ENCODE results near the gene SLC22A13.
"Not testable (repeated sequence)": the region's sequence is repeated elsewhere in the genome, so short reads cannot be mapped to it uniquely, and the experiment has no call there.

SLC22A13 gene

DNA sequence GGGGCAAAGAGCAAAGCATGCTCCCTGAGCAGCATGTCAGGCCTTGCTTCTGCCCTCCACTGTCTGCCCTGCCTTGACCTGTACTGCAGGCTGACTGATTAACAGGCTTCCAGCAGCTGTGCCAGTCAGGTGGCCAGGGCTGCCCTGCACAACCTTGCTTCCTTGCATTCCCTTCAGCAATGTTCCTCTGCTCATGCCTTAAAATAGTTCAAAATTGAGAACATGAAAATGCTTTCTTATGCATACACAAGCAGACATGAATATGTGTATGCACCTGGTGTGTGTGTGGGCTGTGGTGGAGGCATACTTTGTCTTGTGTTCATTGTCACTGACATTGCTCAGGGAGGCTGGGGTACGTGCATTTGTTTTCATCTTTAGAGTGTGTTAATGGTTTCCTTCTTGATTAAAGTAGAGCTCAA, 1.2 kb upstream of the SLC22A13 start:
- DNase-seq (ENCODE audit: low spot score) = no peak

DNA sequence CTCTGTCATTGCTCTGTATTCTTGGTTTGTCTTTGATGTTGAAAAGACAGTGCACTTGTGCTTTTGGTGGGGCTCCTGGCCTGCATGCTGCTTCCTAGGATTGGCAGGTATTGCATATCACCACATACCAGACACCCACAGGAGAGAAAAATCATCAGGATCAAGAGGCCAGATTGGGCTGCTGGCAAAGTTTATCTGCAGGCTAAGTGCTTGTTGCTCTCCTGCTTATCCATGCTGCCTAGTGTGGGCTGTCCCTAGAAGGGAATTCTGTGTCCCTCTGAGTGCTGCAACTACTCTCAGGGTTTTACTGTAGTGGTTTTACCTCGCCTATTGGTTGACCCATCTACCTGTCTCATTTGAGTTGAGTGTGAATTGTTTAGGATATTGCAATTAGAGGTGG, 833 bp upstream of the SLC22A13 start:
- DNase-seq (ENCODE audit: low spot score) = no peak

DNA sequence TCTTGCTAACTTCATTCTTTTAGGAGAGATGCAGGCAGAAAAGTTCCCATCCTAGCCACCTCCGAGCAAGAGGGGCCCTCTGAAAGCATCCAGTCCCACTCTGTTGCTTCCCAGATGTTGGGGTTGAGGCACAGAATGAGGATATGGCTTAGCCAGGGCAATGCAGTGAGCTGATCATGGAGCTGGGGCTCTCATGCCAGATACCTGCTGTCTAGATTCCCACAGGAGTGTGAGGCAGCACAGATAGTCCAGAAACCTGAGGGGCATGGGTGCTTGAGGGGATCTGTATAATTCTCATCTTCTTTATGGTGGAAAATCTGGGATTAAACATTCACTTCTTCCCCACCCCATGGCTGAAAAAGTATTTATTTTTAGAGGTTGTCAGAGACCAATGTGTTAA, 1.2 kb downstream of the SLC22A13 start:
- DNase-seq (ENCODE audit: low spot score) = no peak

DNA sequence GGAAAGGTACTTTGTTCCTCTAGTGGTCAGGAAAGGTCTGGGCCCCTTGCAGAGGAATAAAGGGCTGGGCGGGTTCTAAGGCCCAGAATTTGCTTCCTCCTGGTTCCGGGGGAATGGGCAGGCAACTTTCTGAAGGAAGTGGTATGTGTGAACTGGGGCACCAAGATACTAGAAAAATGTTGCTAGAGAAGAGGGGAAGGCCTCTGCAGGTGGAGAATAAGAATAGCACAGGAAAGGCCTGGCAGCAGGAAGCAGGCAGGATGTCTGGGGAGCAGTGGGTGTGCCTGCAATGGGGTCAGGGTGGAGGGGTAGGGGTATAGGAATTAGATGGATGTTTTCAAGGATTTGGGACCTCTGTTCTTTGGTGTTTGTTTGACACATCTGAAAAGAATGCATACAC, 2.0 kb downstream of the SLC22A13 start:
- no peak for DNase-seq (ENCODE audit: low spot score)

DNA sequence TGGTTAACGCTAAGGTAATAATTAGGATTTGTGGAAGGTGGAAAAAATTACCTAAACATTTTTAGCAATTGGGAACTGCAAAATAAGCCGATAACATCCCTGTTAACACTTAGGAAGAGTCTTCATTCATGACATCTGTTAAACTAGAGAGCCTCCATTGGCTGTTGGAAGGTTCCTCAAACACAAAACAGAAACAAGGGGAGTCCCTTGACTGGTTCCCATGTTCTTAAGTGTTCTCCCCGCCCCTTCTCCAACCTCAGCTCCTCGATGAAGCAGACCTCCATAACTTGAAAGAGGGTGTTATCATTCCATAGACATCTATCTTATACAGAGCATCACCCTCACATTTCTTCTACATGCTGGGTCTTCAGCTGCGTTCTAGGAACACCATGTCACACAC, 2.5 kb downstream of the SLC22A13 start:
- DNase-seq (ENCODE audit: low spot score) = no peak

DNA sequence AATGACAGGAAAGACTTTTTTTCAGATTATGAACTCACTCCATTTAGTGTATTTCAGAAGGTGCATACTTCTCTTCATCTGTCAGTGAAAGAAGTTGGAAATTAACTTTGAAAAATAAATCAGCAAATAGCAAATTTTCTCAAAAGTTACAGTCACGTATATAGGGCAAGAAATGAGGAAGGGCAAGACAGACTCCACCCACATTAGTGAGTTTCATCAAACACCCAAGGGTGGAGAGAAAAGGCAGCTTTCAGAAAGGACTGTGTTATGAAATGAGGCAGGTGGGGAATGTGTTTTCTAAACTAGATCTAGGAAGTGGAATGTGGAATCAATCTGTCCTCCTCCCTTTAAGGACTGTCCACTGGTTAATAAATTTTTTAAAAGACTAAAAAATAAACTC, 2.9 kb downstream of the SLC22A13 start:
- no peak for DNase-seq (ENCODE audit: low spot score)

DNA sequence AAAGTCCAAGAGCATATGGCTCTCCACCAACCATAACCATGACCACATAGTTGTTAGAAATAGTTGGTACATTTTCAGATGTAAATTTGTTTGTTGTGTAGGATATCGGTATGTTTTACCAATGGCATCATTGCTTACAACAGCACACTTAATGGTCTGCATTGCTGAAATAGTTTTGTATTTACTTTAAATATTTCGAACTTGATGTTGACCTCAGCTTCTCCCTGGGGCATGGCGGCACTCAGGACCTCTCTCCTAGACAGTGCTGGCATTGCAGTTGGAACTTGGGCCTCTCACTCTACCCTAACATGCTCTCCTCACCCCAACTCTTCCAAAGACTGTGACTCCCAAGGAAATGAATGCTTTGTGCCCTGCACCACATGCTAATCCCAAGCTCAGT, 5.0 kb downstream of the SLC22A13 start:
- no peak for DNase-seq (ENCODE audit: low spot score)

DNA sequence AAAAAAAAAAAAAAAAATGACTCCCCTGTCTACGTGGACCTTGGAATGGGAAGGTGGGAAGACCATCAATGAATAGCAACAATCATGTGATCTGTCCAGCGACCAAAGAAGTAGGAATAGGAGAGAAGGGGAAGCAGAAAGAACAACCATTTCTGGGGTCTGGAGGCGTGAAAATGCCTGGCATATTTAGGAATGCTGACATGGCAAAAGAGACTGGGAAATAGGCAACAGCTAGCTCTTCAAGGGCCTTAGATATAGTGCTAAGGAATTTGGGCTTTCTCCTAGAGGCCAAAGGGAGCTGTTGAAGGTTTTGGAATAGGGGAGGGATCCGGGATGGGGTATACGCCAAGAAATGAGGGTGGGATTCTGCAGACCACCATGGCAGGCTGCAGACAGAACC, 5.9 kb downstream of the SLC22A13 start:
- no peak for DNase-seq (ENCODE audit: low spot score)

DNA sequence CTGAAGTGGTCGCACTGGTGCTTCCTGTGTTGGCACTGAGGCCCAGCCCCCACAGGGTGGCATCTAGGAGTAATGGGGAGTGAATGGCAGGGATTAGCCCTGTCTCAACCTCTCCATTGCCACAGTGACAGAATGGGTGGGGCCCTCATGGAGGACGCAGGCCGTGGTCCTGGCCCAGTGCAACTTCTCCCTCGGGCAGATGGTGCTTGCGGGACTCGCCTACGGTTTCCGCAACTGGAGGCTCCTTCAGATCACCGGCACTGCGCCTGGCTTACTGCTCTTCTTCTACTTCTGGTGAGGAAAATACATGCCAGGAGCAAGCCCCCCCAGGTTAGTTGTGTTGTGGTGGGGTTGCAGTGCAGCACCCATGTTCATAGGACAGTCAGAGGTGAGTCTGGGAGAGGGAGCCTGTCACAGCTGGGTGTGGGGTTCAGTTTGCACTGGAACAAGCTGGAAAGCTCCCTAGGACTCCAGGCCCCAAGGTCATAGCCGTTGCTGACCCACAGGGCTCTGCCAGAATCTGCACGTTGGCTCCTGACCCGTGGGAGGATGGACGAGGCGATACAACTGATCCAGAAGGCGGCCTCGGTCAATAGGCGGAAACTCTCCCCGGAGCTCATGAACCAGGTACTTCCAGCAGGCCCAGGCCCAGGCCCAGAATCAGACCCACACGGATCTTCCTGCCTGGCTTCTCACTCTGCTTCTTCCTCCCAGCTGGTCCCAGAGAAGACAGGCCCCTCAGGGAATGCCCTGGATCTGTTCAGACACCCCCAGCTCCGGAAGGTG, 9.4 kb downstream of the SLC22A13 start:
- no peak for DNase-seq (ENCODE audit: low spot score)

DNA sequence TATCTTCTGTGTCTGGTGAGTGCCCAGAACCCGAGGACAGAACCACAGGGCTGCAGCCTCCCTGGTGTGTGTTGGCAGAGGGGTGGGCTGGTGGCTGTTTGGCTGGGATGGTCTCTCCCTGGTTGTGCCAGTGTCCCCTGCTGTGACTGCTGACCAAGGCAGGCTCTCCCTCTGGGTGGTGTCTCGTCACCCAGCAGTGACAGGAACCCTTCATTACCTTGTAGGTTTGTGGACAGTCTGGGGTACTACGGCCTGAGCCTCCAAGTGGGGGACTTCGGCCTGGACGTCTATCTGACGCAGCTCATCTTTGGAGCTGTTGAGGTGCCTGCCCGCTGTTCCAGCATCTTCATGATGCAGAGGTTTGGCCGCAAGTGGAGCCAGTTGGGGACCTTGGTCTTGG, 10.0 kb downstream of the SLC22A13 start:
- DNase-seq (ENCODE audit: low spot score) = no peak

DNA sequence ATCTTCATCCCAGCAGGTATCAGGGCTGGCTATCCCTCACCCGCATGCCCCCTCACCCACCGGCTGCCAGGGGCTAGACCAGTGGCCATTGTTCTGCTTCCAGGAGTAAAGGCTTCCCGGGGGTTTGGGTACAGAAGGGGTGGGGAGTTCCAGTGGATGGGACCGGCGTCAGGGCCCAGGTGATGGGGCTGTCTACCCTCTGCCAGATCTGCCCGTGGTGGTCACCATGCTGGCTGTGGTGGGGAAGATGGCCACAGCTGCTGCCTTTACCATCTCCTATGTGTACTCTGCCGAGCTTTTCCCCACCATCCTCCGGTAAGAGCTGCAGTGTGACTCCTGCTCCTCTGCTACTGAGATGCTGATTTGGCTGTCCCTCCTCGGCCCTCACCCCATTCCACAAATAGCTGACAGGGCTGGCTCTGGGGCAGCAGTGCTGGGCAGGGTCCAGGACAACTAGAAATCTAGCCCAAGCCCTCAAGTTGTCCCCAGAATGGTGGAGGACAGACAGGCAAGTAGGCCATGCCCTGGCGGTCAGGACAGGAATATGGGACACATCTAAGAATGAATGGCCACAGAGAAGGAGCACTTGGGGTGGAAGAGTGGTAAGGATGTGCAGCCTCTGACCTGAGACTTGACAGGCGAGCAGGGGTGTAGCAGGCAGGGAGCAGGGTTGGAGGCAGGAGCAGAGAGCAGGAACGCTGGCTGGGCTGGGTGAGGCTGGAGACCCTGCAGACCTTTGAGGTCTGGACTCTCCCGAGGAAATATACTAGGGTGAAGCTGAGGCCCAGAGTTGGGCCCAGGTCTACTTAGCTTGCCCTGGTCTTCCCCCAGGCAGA, 10.7 kb downstream of the SLC22A13 start:
- DNase-seq (ENCODE audit: low spot score) = no peak

DNA sequence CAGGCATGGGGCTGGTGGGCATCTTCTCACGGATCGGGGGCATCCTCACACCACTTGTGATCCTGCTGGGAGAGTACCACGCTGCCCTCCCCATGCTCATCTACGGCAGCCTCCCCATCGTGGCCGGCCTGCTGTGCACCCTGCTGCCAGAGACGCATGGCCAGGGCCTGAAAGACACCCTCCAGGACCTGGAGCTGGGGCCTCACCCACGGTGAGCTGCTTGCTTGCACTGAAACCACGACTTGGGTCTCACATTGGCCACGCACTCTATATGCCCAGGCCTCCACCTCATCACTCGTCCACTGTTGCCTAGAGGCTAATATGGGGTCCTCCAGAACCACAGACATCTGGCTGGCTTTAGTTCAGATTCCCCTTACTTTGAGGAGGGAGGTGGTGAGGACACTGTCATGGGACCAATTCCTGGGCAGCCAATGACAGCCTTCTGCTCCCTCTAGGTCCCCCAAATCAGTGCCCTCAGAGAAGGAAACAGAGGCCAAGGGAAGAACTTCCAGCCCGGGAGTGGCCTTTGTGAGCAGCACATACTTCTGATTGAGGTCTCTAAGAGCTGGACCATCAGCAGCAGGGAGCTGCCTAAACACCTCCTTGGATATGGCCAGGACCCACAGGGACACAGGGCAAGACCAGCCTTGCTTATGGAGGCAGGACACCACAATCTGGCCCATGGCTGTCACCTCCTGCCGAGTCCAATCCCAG, 11.5 kb downstream of the SLC22A13 start:
- DNase-seq (ENCODE audit: low spot score) = no peak

DNA sequence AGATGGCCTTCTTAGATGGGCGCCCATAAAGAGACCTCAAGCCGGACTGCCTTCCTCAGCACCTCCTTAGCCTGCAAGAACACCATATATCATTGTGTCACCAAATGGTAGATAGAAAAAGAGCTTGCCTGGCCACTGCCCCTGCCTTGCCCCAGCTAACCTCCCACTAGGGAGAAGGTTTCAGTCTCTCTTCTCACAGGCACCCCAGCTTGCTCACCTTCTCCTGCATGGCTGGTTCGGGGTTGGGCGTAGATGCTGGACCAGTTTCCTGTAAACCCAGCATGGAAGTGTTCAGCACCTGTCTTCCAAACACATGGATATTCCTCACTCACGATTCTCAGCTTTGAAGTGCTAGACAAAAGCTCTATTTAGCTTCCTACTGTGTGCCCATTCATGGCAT, 13.2 kb downstream of the SLC22A13 start:
- DNase-seq (ENCODE audit: low spot score) = no peak

DNA sequence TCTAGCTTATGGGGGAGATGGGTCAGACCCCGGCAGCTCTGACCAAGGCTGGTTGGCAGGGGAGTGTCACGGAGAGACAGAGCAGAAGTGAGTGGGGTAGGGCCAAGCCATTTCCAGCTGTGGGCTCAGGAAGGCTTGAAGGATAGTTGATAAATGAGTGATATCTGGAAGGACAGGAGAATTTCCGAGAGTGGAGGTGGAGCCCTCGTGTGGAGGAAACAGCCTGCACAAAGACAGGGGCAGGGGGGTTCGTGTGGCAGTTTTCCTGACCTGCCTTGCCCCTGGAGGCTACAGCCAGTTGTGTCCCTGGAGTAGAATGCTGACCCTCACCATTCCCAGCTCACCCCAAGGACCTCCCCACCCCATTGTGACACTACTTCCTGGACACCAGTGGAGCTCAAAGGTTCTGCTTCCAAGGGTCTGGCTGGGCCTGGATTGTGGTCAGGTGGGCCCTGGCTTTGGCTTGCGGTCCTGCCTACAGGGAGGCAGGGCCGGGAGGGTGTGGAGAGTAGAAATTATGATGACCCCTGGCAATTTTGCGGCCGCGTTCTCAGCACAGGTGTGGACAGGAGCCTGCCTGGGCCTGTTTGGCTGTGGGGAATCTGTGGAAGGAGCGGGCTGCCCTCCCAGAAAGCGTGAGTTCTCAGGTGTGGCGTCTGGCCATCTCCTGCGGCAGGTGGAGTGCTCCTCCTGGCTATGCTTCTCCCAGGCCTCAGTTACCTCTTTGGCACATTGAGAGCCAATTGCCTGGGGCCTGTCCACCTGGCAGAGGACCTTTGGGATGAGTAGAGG, 16.5 kb downstream of the SLC22A13 start, which contains the start of gene SLC22A14:
Gene SLC22A14, plus strand, starts transcription at position 400 of the 792 bp plus-strand sequence. CDS start 23,733 bp downstream, outside the sequence.
- no peak for DNase-seq (ENCODE audit: low spot score)

DNA sequence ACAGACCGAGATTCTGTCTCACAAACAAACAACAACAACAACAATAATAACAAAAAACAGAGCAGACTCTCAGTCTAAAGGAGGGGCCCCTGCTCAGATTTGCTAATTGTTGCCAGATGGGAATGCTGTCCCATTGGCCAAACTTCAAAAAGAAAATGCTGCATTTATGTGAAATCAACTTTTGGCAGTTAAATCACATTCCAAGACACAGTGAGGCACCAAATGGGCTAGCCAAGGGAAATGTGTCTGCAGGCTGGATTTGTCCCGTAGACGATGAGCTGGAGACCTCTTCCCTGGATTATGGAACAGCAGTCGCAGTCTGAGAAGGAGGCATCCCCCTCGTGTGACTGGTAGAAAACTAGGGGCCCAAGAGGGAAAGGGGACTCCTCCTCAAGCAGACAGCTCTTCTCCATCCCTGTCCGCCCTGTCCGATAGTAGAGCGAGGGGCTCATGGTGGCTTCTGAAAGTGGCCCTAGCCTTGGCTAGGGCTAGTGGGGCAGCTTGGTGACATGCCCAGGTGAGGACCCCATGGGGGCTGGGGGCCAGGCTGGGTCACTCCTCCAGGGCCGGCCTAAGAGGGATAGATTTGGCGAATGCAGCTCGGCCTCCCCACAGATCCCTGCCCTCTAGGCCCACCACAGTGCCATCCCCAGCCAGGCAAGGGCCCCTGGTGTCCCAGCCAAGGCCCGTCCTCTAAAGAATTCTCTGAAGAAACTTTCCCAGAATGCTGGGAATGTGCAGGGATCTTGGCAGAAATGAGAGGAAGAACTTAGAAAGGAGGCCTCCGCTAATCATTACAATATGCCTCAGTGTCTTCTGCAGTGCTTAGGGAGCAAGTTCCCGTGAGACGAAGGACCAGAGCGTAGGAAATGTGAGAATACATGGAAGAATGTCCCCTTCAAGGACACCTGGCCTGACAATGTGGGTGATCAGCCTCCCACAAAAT, 18.5 kb downstream of the SLC22A13 start:
- no peak for DNase-seq (ENCODE audit: low spot score)

DNA sequence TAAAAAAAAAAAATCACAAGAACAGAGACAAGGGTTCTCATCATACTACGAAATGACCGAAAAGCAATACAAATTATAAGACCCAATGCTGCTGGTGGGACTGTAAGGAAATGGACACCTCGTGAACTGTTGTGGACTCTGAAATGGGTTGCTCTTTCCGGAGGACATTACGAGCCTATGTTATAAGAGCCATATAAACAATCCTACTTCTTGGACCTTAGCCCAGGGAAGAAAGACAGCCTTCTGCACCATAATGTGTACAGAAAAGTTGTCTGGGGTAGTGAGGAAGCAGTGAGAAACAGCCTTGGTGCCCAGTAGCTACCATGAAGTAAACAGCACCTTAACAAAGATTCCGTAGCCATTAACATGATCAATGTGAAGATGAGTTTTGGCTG, 19.1 kb downstream of the SLC22A13 start:
- no peak for DNase-seq (ENCODE audit: low spot score)

DNA sequence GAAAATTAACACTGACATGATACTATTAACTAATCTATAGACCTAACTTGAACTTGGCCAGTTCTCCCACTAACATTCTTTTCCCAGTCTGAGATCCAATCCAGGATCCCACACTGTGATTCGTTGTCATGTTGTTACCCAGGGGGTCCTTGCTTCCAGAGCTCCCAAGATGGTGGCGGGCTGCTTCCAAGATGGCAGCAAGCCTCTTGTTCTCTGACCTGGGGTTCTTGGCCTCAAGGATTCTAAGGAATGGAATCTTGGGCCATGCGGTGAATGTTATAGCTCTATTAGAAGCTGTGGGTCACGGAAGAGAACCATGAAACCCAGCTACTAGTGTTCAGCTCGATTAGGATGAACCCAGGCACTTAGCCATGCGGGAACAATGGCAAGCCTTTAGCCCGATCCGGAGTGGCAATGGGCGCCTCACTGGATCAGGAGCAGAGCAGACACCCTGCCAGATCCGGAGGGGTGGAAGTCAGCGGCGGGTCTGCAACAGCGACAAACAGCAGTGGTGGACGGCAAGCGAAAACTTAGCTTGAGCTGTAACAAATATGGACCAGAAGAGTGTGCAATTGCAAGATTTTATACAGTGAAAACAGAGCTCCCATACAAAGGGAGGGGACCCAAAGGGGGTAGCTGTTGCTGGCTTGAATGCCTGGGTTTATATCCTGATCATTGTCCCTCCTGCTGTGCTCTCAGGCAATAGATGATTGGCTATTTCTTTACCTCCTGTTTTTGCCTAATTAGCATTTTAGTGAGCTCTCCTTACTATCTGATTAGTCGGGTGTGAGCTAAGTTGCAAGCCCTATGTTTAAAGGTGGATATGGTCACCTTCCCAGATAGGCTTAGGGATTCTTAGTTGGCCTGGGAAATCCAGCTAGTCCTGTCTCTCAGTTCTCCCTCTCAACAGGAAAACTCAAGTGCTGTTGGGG, 23.9 kb downstream of the SLC22A13 start:
- not testable (repeated sequence) for DNase-seq (ENCODE audit: low spot score)

DNA sequence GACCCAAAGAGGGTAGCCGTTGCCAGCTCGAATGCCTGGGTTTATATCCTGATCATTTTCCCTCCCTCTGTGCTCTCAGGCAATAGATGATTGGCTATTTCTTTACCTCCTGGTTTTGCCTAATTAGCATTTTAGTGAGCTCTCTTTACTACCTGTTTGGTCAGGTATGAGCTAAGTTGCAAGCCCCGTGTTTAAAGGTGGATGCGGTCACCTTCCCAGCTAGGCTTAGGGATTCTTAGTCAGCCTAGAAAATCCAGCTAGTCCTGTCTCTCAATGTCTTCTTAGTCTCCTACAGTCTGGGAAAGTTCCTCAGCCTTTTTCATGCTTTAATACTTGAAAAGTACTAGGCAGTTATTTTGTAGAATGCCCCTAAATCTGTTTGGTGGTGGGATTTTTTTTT, 31.4 kb downstream of the SLC22A13 start:
- DNase-seq (ENCODE audit: low spot score) = not testable (repeated sequence)

DNA sequence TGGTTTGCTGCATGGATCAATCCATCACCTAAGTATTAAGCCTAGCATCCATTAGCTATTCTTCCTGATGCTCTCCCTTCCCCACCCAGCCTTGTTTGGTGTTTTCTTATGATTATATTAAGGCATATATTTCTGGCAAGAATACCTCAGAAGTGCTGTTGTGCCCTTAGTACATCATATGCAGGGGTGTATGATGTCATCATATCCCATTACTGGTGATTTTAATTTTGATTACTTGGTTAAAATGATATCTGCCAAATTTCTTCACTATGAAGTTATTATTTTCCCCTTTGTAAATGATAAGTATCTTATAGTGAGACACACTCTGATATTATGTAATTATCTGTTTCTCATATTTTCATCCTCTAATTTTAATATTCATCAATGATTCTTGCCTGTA, 31.9 kb downstream of the SLC22A13 start:
- DNase-seq (ENCODE audit: low spot score) = no peak
